ENCODE measurements around the gene ZDHHC18. TPM values are rescaled to one million over a fixed set of nuclear protein-coding genes. Genes with fewer than 3 reads are reported as not detected.

ZDHHC18 gene
- total RNA-seq, 1 donor from 2014 or later, result 30.3 TPM

DNA sequence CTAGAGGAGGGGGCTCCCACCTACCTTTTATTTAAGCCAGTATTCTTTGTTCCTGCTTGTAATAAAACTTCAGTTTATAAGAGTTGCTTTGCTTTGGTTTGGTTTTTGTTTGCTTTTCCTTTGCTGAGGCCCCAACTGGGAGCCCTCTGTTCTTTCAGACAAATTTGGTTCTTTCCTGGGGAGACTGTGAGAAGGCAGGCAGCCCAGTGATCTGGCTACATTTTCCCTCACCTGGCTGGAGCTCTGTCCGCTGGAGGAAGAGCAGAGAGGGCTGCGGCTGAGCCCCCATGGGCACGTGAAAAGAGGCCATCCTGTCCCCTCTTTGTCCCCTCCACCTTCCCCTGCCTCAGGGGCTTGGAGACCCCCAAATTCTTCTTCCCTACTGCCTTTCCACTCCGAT, 29.1 kb downstream of the ZDHHC18 start:
- no peaks in the 10 kb centered on the region for H3K4me1 Mint-ChIP-seq
- ChIA-PET POLR2A (interaction anchor here (0.6 to 1.9 kb wide), 2 partner anchors 10 to 31 kb away, joined by 3 to 9 read pairs; no protein-coding TSS in a partner anchor), CTCF (interaction anchor here (1.0 to 3.9 kb wide), 3 partner anchors 15 to 23 kb away, joined by 3 to 18 read pairs (median 4); no protein-coding TSS in a partner anchor)
- H3K9me3 Mint-ChIP-seq, result no peaks in the 10 kb centered on the region
- ATAC-seq (ENCODE audit: low read depth), result no peak
- no peaks in the 10 kb centered on the region for H3K27me3 Mint-ChIP-seq
- intact Hi-C loops (cut with micrococcal nuclease), result no loop called here
- H3K27ac Mint-ChIP-seq, result no peak overlapping the region
- H3K4me3 Mint-ChIP-seq, result no peak overlapping the region
- TF ChIP-seq, protein P1, sequence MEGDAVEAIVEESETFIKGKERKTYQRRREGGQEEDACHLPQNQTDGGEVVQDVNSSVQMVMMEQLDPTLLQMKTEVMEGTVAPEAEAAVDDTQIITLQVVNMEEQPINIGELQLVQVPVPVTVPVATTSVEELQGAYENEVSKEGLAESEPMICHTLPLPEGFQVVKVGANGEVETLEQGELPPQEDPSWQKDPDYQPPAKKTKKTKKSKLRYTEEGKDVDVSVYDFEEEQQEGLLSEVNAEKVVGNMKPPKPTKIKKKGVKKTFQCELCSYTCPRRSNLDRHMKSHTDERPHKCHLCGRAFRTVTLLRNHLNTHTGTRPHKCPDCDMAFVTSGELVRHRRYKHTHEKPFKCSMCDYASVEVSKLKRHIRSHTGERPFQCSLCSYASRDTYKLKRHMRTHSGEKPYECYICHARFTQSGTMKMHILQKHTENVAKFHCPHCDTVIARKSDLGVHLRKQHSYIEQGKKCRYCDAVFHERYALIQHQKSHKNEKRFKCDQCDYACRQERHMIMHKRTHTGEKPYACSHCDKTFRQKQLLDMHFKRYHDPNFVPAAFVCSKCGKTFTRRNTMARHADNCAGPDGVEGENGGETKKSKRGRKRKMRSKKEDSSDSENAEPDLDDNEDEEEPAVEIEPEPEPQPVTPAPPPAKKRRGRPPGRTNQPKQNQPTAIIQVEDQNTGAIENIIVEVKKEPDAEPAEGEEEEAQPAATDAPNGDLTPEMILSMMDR (IDR thresholded peaks at IDR 0.05), result no peak
- peaks cover 45% of the 10 kb centered on the region for H3K36me3 Mint-ChIP-seq (ENCODE audit: low read depth)
- DNase-seq, result no peak

DNA sequence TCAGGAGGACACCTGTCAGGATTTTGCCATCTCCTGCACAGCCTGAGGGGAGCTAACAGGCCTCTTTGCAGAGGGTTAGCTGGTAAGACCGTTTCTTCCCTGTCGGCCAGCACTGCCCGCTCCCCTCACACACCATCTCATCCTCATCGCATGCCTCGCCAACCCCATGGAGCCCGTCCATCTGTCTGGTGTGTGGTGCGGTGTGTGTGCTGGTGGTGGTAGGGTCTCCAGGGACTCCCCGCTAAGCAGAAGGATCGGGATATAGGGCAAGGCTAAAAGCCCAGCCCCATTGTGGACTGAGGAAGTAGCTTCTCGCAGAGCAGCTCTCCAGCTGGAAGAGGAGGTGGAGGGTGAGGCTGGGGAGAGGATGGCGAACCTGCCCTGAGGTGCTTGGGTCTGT, 29.7 kb downstream of the ZDHHC18 start:
- Mint-ChIP-seq H3K4me1 (no peaks in the 10 kb centered on the region), H3K27me3 (no peaks in the 10 kb centered on the region), H3K36me3 (ENCODE audit: low read depth) (peaks cover 40% of the 10 kb centered on the region), H3K4me3 (no peak overlapping the region), H3K9me3 (no peaks in the 10 kb centered on the region), H3K27ac (no peak overlapping the region)
- ChIA-PET CTCF (interaction anchor here (1.2 to 3.9 kb wide), 2 partner anchors 14 to 22 kb away, joined by 4 to 18 read pairs; no protein-coding TSS in a partner anchor), POLR2A (interaction anchor here (0.6 to 1.9 kb wide), 2 partner anchors 9 to 45 kb away, joined by 3 to 9 read pairs; no protein-coding TSS in a partner anchor)
- DNase-seq, result no peak
- intact Hi-C loops (cut with micrococcal nuclease), result no loop called here
- TF ChIP-seq, protein P1 (IDR thresholded peaks at IDR 0.05), result no peak
- no peak for ATAC-seq (ENCODE audit: low read depth)

DNA sequence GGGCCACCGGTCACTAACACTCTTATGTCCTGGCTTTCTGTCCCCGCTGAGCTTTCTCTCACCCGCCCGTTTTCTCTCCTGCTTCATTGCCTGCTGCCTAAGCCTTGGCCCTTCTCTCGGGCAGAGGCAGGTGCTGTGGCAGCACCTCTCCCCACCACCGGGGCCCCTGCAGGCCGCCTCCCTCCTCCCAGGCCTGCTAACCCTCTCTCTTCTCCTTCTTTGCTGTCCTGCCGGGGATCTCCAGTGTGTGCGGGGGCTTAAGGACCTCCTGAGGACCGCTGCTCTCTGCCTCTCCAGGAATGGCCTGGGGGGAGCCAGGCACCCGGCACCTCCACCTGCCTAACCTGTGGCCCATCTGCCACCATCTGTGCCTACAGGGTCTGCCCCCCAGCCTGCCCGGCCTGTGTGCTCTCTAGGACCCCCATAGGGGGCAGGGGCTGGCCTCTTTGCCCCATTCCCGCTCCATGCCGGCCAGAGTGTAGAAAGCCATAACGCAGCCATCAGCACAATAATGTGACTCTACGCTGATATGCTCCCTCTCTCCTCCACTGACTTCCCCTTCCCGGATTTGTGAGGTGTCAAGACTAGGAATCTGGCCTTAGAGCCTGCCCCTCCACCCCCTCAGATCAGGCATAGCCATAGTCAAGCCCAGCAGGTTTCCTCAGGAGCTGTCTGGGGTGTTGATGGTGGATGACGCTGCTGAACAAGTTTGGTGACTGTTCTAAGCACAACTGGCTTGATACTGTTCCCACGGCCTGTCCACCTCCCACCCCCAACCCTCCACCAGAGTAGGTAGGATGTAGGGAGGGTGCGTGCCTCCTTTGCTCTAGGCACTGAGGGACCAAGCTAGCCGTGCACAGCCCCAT, 30.3 kb downstream of the ZDHHC18 start:
- no peaks in the 10 kb centered on the region for H3K9me3 Mint-ChIP-seq
- peaks cover 33% of the 10 kb centered on the region for H3K36me3 Mint-ChIP-seq (ENCODE audit: low read depth)
- no peaks in the 10 kb centered on the region for H3K27me3 Mint-ChIP-seq
- TF ChIP-seq, protein P1 (IDR thresholded peaks at IDR 0.05), result no peak
- ATAC-seq (ENCODE audit: low read depth) (no peak), DNase-seq (no peak)
- no peaks in the 10 kb centered on the region for H3K4me1 Mint-ChIP-seq
- no peak overlapping the region for H3K27ac Mint-ChIP-seq
- ChIA-PET CTCF (interaction anchor here (3.9 kb wide), 1 partner anchor 21 kb away, joined by 18 read pairs; no protein-coding TSS in a partner anchor), POLR2A (interaction anchor here (0.6 to 1.9 kb wide), 2 partner anchors 8 to 45 kb away, joined by 3 to 9 read pairs; no protein-coding TSS in a partner anchor)
- no peak overlapping the region for H3K4me3 Mint-ChIP-seq
- intact Hi-C loops (cut with micrococcal nuclease), result no loop called here

DNA sequence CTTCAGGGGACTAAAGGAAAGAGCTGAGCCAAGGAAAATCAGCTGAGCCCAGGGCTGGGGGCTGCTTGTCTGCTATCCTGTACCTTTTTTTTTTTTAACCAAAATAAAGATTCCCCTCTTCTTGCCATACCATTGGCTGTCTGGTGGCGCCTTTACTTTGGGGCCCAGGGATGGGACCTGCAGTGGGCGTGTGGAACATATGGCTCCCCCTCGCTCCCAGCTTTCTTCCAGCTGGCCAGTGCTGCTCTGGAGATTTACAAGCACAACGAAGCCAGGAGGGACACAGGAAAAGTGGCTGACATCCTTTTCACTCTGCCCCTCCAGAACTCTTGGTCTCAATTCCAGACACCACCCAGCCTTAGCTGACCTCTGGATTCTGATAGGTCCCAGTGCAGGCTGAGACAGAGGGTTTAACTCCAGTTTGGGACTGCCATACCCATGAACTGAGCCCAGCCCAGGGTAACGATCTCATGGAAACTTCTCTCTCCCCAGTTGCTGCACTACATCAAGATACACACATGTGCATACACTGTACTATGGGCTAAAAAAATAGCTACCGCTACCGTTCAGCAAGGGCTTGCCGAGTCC, 31.1 kb downstream of the ZDHHC18 start:
- TF ChIP-seq, protein P1 (IDR thresholded peaks at IDR 0.05), result no peak
- Mint-ChIP-seq H3K27ac (no peak overlapping the region), H3K36me3 (ENCODE audit: low read depth) (peaks cover 26% of the 10 kb centered on the region), H3K4me1 (no peaks in the 10 kb centered on the region), H3K4me3 (no peak overlapping the region), H3K9me3 (no peaks in the 10 kb centered on the region), H3K27me3 (no peaks in the 10 kb centered on the region)
- CTCF ChIA-PET, result no interaction called here
- ATAC-seq (ENCODE audit: low read depth) (no peak), DNase-seq (no peak)
- POLR2A ChIA-PET, result interaction anchor here (2.4 kb wide), 1 partner anchor 29 kb away, joined by 9 read pairs; no protein-coding TSS in a partner anchor
- intact Hi-C loops (cut with micrococcal nuclease), result no loop called here

DNA sequence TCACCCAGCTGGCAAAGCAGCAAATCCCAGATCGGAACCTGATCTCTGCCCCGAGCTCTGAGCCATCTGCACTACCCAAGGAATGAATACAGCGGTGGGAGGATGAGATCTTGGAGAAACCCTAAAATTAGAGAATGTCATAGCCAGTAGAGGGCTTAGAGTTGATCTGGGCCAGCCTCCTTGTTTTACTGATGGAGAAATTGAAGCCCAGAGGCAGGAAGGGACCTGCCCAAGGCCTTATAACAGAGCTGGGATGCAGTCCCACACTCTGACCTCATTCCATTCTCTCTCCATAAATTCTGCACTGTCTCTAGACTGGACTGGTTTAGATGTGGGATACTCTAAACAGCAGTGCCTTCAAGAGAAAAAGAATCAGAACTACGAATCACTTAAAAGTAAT, 31.7 kb downstream of the ZDHHC18 start:
- no peaks in the 10 kb centered on the region for H3K27me3 Mint-ChIP-seq
- peaks cover 20% of the 10 kb centered on the region for H3K36me3 Mint-ChIP-seq (ENCODE audit: low read depth)
- CTCF ChIA-PET, result interaction anchor here (1.5 kb wide), 1 partner anchor 29 kb away, joined by 4 read pairs; no protein-coding TSS in a partner anchor
- POLR2A ChIA-PET, result interaction anchor here (0.6 to 2.4 kb wide), 3 partner anchors 9 to 48 kb away, joined by 3 to 9 read pairs (median 6); no protein-coding TSS in a partner anchor
- no peak for ATAC-seq (ENCODE audit: low read depth)
- DNase-seq, result no peak
- TF ChIP-seq, protein P1 (IDR thresholded peaks at IDR 0.05), result no peak
- H3K27ac Mint-ChIP-seq, result no peak overlapping the region
- H3K4me1 Mint-ChIP-seq, result peaks cover 3% of the 10 kb centered on the region
- intact Hi-C loops (cut with micrococcal nuclease), result no loop called here
- no peaks in the 10 kb centered on the region for H3K9me3 Mint-ChIP-seq
- H3K4me3 Mint-ChIP-seq, result no peak overlapping the region
